HG02610 (cell line): ENCODE data around the gene RAB11A.
"Not testable (repeated sequence)": the region's sequence is repeated elsewhere in the genome, so short reads cannot be mapped to it uniquely, and the experiment has no call there.

Experiments used
- ATAC-seq: cut with Tn5 transposase; IDR thresholded peaks from one replicate; pipeline ENCODE4 v1.9.1; 2021; ENCODE audit warnings: mild to moderate bottlenecking, moderate library complexity; ENCODE audit not compliant: unreplicated experiment

RAB11A gene

GRCh38 chr15:65841121-65841930 is 28.0 kb upstream of the RAB11A start:
- ATAC-seq, result no peak

DNA sequence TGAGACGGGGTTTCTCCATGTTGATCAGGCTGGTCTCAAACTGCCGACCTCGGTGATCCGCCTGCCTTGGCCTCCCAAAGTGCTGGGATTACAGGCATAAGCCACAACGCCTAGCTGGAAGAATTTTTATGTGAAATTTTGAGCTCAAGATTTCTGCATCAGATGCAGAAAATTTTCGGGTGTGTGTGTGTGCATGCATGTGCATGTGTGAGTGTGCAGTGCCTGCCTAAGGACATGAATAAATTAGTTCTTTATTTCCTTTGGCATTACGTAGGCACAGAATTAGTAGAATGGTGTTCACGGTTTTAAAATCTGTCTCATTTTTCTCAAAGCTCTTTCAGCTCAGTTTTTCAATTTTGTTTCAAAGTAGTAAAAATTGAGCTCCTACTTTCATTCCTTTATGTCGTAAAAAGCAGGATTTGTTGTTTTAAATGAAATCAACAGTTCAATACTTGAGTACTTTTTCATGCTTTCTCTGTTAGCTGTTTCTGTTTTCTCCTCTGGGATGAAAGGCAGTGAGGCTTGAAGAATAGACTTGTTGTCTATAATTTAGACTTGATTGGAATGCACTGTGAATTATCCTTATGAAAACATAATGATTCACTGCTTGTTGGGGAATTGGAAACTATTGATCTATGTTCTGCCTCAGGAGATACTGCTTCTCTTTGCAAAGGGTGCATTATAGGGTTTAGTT is 23.3 kb upstream of the RAB11A start:
- no peak for ATAC-seq

GRCh38 chr15:65847989-65848388 is 21.3 kb upstream of the RAB11A start:
- ATAC-seq, result no peak

DNA sequence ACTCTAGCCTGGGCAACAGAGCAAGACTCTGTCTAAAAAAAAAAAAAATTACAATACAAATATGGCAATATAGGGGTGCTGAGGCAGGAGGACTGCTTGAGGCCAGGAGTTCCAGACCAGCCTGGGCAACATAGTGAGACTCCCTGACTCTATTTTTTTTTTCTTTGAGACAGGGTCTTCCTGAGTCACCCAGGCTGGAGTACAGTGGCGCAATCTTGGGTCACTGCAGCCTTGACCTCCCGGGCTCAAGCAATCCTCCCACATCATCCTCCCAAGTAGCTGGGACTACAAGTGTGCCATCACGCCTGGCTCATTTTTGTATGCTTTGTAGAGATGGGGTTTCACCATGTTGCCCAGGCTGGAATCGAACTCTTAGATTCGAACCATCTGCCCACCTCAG is 17.3 kb upstream of the RAB11A start:
- ATAC-seq, result no peak

GRCh38 chr15:65856821-65857455 is 12.4 kb upstream of the RAB11A start:
- ATAC-seq, result no peak

GRCh38 chr15:65857718-65858402 is 11.4 kb upstream of the RAB11A start:
- ATAC-seq, result no peak

- peak; percentile 63 for ATAC-seq
Measured at GRCh38 chr15:65862682-65863081, 6.6 kb upstream of the RAB11A start.

DNA sequence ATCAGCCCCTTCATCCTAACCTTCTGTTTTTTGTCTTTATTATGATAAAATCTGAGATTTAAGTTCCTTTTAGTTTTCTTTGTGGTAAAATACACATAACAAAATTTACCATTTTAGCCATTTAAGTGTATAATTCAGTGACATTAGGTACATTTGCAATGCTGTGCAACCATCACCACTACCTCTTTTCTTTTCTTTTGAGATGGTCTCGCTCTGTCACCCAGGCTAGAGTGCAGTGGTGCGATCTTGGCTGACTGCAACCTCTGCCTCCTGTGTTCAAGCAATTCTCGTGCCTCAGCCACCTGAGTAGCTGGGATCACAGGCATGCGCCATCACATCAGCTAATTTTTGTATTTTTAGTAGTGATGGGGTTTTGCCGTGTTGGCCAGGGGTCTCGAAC is 6.2 kb upstream of the RAB11A start:
- no peak for ATAC-seq

GRCh38 chr15:65867244-65867643 is 2.0 kb upstream of the RAB11A start:
- ATAC-seq, result no peak

DNA sequence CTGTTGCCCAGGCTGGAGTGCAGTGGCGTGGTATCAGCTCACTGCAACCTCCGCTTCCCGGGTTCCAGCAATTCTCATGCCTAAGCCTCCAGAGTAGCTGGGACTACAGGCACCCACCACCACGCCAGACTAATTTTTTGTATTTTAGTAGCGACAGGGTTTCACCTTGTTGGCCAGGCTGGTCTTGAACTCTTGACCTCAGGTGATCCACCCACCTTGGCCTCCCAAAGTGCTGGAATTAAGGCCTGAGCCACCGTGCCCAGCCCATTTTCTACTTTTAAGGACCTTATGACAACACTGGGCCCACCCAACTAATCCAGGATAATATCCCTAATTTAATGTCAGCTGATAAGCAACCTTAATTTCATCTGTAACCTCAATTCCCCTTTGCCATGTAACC is 1.4 kb upstream of the RAB11A start:
- not testable (repeated sequence) for ATAC-seq

- ATAC-seq, result no peak
Measured at GRCh38 chr15:65868546-65869125, 655 bp upstream of the RAB11A start.

- no peak for ATAC-seq
Measured at GRCh38 chr15:65869954-65870871, 922 bp downstream of the RAB11A start.

DNA sequence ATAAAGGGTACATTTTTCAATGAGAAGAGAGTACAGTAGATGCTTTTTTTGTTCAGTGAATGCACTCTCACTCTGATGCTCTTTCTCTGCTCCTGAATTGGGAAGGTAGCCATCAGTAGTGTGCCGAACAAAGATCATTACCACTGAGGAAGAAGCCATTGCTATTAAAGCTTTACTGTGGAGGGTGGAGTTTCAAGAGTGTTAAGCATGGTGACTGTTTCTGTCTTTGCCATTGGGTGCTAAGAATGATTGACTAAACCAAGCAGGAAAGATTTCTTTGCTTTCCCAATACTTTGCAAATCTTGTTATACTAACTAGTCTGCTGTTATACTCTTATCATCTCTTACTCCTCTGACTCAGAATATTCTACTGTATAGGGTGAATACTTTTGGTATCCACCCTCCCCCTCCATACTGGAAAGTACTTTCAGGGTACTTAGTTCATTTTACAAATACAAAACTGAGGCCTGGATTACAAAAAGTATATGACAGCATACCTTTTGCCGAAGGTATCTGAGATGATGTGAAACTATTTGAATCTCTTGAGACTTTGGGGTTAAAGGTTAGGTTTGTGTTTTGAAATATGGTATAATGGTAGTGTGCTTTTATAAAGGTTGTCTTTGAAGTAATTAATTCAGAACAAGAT is 1.7 kb downstream of the RAB11A start:
- no peak for ATAC-seq

DNA sequence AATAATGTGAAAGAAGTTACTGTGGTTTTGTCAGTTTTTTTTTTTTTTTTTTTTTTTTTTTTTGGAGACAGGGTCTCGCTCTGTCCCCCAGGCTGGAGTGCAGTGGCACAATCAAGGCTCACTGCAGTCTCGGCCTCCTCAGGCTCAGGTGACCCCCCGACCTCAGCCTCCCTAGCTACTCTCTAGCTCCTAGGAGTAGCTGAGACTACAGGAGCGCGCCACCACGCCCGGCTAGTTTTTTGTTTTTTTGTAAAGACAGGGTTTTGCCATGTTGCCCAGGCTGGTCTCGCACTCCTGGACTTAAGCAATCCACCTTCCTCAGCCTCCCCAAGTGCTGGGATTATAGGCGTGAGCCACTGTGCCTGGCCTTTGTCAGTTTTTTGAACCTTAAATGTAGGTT is 2.6 kb downstream of the RAB11A start:
- ATAC-seq, result not testable (repeated sequence)

DNA sequence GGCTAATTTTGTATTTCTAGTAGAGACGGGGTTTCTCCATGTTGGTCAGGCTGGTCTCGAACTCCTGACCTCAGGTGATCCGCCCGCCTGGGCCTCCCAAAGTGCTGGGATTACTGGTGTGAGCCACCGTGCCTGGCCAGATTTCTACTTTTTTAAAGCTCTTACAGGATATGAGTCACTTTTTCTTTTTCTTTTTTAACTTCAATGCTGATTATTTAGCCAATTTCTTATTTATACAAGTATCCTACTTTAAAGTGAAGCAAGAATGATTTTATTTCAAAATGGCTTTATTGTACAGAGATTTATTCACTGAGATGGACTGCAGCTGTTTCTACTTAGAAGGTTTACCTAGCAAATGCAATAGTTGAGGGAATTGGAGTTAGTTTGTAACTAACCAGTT is 3.3 kb downstream of the RAB11A start:
- not testable (repeated sequence) for ATAC-seq

DNA sequence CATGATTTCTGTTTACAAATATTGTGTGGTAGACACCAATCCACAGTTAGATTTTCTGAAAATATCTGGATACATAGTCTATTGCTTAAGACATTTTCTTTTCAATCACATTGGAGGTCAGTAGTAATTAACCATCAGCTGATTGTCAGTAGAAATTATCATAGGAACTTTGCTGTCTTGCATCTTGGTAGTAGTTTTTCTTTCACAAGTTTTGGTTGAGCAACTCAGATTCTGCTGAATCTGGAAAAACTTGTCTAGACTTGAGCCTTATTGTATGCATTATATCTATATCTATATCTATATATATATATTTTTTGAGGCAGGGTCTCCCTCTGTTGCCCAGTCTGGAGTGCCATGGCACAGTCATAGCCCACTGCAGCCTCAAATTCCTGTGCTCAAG is 4.0 kb downstream of the RAB11A start:
- no peak for ATAC-seq

DNA sequence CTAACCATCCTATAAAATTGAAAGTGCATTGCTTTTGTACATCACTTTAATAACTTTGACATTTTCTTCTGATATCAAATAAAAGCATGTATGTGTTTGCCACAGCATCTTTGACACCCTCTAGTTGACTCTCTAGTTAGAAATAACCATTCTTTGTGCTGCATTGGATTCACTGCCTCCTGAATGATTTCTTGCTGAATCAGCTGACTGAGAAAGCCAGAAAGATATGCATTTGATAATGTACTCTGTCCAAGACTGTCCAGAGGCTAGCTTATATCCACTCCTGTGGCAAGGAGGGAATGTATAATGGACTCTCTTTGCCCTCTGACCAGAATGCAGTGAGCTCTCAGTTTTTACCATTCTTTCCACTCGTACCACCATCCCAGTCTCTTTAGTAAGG is 6.2 kb downstream of the RAB11A start:
- ATAC-seq, result no peak

- no peak for ATAC-seq
Measured at GRCh38 chr15:65877749-65878148, 8.5 kb downstream of the RAB11A start.

DNA sequence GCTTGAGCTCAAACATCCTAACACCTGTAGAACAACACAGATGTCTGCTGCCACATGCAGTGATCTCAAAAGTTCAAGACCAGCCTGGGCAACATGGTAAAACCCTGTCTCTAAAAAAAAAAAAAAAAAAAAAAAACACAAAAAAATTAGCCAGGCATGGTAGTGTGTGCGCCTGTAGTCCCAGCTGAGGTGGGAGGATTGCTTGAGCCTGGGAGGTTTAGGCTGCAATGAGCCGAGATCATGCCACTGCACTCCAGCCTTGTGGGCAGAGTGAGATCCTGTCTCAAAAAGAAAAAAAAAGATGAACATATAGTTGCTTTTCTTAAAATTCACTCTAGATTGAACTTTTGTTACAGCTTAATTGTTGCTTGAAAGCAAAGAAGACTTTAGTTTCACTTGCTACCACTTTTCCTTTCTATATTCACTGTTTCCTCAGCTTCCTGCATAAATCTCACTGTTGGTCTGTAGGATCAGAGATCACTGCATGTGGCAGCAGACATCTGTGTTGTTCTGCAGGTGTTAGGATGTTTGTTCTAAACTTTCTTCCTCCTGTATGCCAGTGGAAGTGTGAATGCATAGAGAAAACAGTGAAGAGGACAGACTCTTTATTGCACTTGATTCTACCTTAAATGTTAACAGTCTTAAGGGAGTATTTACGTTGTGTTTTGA is 12.6 kb downstream of the RAB11A start:
- ATAC-seq, result no peak
